Esophagus squamous epithelium (tissue), 4 donors: ENCODE measurements around the gene MYO3B.

Source experiments
- CTCF ChIP-seq, 6 experiments: fragments of 450-650 bp in 4 of 6; fragments of 200-600 bp in 2 of 6; sonication (generic) in 2 of 6; IDR thresholded peaks; one replicate each; pipeline ENCODE4 v1.5.1; 2016 to 2019; ENCODE audit warnings: antibody characterized with exemption in 6 of 6, mild to moderate bottlenecking in 4 of 6, moderate library complexity in 4 of 6
- POLR2A ChIP-seq, 4 donors: fragments of 450-650 bp; IDR thresholded peaks; one replicate each; pipeline ENCODE4 v1.6.1; 2017; ENCODE audit warnings: antibody characterized with exemption in 4 of 4, mild to moderate bottlenecking in 4 of 4, moderate library complexity in 3 of 4

- TF ChIP-seq POLR2A (IDR thresholded peaks at IDR 0.05) (no peak), CTCF (IDR thresholded peaks at IDR 0.05) (no peak)
Measured at GRCh38 chr2:170206246-170206645, 28.3 kb downstream of the MYO3B start.
